ENCODE data around the gene CERS3. TPM values are rescaled to one million over a fixed set of nuclear protein-coding genes. Genes with fewer than 3 reads are reported as not detected.

The CERS3 gene
- total and polyA plus RNA-seq, 4 donors, result not detected

DNA sequence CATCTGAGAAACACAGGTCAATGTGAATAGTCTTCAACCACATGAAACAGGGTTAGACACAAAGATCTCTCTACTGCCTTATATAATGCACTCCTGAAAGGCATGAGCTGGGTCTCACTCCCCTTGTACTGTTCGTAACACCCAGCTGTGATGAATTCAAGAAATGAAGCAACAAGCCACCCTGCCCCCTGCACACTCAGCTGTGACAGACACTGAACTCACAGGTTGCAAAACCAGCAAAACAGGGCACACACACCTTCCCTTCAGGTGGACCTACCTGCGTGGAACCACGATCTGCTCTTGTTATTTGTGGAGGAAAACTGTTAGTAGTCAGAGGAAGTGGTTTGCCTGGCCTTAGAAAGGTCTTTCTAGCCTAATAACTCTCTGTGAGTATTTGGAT lies 64.5 kb downstream of the CERS3 start:
- H3K4me1 ChIP-seq (ENCODE audit: control insufficient read depth in 4 of 4, insufficient read depth in 4 of 4, low read length in 3 of 4), result peaks cover 0 to 4% (median 1%) of the 10 kb centered on the region in 4 donors
- no peaks in the 10 kb centered on the region for H3K9me3 ChIP-seq (ENCODE audit: control insufficient read depth in 4 of 4, low read length in 3 of 4)
- DNase-seq (ENCODE audit: low spot score), result no peak
- H3K36me3 ChIP-seq (ENCODE audit: control insufficient read depth in 4 of 4, insufficient read depth in 3 of 4, low read depth in 1 of 4, low read length in 3 of 4), result no peaks in the 10 kb centered on the region
- H3K27ac ChIP-seq (ENCODE audit: low read depth in 1 of 2, low read length in 2 of 2), result no peak overlapping the region
- WGBS, result 67% methylated on average over 3 of the region's 3 CpGs
- TF ChIP-seq HNF4G (IDR thresholded peaks at IDR 0.05) (no peak), ATF3 (IDR thresholded peaks at IDR 0.05) (no peak), MAX (IDR thresholded peaks at IDR 0.05) (no peak), YY1 (IDR thresholded peaks at IDR 0.05) (no peak), JUND (IDR thresholded peaks at IDR 0.05) (no peak)
- H3K27me3 ChIP-seq (ENCODE audit: control insufficient read depth in 4 of 4, insufficient read depth in 4 of 4, low read length in 3 of 4), result no peaks in the 10 kb centered on the region
- H3K9ac ChIP-seq (ENCODE audit: low read depth in 1 of 2, low read length in 2 of 2), result no peak overlapping the region
- no peak overlapping the region for H3K4me3 ChIP-seq (ENCODE audit: low read depth in 1 of 3, low read length in 3 of 3)

GRCh38 chr15:100463515-100463914 lies 65.2 kb downstream of the CERS3 start:
- Histone ChIP-seq H3K27ac (ENCODE audit: low read depth in 1 of 2, low read length in 2 of 2) (no peak overlapping the region), H3K4me1 (ENCODE audit: control insufficient read depth in 4 of 4, insufficient read depth in 4 of 4, low read length in 3 of 4) (peaks cover 0 to 4% (median 1%) of the 10 kb centered on the region in 4 donors), H3K4me3 (ENCODE audit: low read depth in 1 of 3, low read length in 3 of 3) (no peak overlapping the region), H3K9ac (ENCODE audit: low read depth in 1 of 2, low read length in 2 of 2) (no peak overlapping the region), H3K27me3 (ENCODE audit: control insufficient read depth in 4 of 4, insufficient read depth in 4 of 4, low read length in 3 of 4) (no peaks in the 10 kb centered on the region), H3K9me3 (ENCODE audit: control insufficient read depth in 4 of 4, low read length in 3 of 4) (no peaks in the 10 kb centered on the region), H3K36me3 (ENCODE audit: control insufficient read depth in 4 of 4, insufficient read depth in 3 of 4, low read depth in 1 of 4, low read length in 3 of 4) (no peaks in the 10 kb centered on the region)
- DNase-seq (ENCODE audit: low spot score), result no peak
- TF ChIP-seq RXRA (IDR thresholded peaks at IDR 0.05) (no peak), TAF1 (conservative IDR thresholded peaks at IDR 0.05) (no peak), MAX (IDR thresholded peaks at IDR 0.05) (no peak), SP1 (IDR thresholded peaks at IDR 0.05) (no peak), RAD21 (IDR thresholded peaks at IDR 0.05) (no peak), JUND (IDR thresholded peaks at IDR 0.05) (no peak), HNF4G (IDR thresholded peaks at IDR 0.05) (no peak), FOXA2 (IDR thresholded peaks at IDR 0.05) (no peak), HNF4A (conservative IDR thresholded peaks at IDR 0.05) (no peak), FOXA1 (IDR thresholded peaks at IDR 0.05) (no peak), EGR1 (IDR thresholded peaks at IDR 0.05; ENCODE audit: low read depth in 2 of 2) (no peak), NR2F2 (IDR thresholded peaks at IDR 0.05) (no peak), ATF3 (IDR thresholded peaks at IDR 0.05) (no peak), YY1 (IDR thresholded peaks at IDR 0.05) (no peak)
- TF ChIP-seq, protein P1, sequence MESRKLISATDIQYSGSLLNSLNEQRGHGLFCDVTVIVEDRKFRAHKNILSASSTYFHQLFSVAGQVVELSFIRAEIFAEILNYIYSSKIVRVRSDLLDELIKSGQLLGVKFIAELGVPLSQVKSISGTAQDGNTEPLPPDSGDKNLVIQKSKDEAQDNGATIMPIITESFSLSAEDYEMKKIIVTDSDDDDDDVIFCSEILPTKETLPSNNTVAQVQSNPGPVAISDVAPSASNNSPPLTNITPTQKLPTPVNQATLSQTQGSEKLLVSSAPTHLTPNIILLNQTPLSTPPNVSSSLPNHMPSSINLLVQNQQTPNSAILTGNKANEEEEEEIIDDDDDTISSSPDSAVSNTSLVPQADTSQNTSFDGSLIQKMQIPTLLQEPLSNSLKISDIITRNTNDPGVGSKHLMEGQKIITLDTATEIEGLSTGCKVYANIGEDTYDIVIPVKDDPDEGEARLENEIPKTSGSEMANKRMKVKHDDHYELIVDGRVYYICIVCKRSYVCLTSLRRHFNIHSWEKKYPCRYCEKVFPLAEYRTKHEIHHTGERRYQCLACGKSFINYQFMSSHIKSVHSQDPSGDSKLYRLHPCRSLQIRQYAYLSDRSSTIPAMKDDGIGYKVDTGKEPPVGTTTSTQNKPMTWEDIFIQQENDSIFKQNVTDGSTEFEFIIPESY (IDR thresholded peaks at IDR 0.05), result no peak
- TF ChIP-seq, protein P2, sequence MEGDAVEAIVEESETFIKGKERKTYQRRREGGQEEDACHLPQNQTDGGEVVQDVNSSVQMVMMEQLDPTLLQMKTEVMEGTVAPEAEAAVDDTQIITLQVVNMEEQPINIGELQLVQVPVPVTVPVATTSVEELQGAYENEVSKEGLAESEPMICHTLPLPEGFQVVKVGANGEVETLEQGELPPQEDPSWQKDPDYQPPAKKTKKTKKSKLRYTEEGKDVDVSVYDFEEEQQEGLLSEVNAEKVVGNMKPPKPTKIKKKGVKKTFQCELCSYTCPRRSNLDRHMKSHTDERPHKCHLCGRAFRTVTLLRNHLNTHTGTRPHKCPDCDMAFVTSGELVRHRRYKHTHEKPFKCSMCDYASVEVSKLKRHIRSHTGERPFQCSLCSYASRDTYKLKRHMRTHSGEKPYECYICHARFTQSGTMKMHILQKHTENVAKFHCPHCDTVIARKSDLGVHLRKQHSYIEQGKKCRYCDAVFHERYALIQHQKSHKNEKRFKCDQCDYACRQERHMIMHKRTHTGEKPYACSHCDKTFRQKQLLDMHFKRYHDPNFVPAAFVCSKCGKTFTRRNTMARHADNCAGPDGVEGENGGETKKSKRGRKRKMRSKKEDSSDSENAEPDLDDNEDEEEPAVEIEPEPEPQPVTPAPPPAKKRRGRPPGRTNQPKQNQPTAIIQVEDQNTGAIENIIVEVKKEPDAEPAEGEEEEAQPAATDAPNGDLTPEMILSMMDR (IDR thresholded peaks at IDR 0.05; ENCODE audit: low read depth, low read length, missing input control), result no peak
- TF ChIP-seq, protein P3, sequence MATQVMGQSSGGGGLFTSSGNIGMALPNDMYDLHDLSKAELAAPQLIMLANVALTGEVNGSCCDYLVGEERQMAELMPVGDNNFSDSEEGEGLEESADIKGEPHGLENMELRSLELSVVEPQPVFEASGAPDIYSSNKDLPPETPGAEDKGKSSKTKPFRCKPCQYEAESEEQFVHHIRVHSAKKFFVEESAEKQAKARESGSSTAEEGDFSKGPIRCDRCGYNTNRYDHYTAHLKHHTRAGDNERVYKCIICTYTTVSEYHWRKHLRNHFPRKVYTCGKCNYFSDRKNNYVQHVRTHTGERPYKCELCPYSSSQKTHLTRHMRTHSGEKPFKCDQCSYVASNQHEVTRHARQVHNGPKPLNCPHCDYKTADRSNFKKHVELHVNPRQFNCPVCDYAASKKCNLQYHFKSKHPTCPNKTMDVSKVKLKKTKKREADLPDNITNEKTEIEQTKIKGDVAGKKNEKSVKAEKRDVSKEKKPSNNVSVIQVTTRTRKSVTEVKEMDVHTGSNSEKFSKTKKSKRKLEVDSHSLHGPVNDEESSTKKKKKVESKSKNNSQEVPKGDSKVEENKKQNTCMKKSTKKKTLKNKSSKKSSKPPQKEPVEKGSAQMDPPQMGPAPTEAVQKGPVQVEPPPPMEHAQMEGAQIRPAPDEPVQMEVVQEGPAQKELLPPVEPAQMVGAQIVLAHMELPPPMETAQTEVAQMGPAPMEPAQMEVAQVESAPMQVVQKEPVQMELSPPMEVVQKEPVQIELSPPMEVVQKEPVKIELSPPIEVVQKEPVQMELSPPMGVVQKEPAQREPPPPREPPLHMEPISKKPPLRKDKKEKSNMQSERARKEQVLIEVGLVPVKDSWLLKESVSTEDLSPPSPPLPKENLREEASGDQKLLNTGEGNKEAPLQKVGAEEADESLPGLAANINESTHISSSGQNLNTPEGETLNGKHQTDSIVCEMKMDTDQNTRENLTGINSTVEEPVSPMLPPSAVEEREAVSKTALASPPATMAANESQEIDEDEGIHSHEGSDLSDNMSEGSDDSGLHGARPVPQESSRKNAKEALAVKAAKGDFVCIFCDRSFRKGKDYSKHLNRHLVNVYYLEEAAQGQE (IDR thresholded peaks at IDR 0.05), result no peak
- 90% methylated on average over 4 of the region's 4 CpGs for WGBS

All from liver (tissue), 9 donors.